NCI-H146 (cell line): ENCODE data around the gene COL5A1.

Experiments used
- DNase-seq: peaks from one replicate; lab custom pipeline; 2025; lab: John Stamatoyannopoulos, UW

COL5A1 gene

DNA sequence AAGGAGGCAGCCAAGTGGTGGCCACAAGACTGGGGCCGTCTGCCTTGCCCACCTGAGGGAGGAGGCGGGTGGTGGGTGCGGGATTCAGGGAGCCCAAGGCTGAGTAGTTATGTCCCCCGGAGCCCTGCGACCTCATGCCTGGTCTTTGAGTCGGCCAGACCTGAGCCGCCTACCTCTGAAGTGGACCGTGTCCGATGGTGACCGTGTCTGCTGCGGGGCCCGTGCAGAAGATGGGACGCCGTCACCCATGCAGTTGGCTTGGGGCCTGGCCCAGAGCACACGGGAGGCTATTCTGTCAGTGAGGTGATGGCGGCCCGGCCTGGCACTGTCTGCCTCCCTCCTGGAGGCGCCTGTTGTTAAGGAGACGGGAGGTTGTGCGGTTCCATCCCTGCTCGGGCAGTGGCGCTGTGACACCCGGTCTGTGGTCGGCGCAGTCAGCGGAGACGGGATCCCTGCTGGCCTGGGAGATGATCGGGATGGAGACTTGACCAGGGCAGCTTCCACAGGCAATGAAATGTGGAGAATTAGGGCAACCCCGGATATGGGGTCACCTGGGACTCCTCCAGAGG, 176.5 kb downstream of the COL5A1 start:
- no peak for DNase-seq

DNA sequence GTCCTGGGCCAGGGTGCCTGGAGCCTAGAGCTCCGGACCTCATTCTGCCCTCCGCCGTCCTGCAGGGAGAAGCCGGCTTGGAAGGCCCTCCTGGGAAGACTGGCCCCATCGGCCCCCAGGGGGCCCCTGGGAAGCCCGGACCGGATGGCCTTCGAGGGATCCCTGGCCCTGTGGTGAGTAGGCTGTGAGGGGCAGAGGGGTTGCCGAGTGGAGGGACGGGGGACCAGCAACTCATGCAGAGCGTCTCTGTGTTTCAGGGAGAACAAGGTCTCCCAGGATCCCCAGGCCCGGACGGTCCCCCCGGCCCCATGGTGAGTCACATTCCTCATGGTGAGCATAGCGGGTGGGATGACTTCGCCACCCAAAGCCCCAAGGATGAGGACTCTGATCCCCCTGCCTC, 177.0 kb downstream of the COL5A1 start:
- DNase-seq: no peak

DNA sequence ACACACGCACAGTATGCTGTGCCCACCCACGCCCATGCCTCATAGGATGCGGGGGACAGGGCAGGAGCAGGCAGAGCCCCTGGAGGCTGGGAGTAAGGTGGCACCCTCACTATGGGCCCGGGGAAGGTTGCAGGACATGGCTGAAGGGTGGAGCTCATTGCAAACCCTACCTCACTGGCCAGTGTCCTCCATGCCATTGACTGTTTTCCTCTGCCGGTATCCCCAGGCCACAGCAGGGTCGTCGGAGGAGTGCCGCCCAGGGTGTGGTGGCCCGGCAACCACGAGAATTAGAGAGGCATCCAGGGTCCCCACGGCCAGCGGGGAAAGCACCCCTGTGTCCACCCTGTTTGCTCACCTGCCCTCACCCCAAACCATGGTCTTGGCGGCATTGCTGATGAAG, 179.3 kb downstream of the COL5A1 start:
- DNase-seq: no peak

DNA sequence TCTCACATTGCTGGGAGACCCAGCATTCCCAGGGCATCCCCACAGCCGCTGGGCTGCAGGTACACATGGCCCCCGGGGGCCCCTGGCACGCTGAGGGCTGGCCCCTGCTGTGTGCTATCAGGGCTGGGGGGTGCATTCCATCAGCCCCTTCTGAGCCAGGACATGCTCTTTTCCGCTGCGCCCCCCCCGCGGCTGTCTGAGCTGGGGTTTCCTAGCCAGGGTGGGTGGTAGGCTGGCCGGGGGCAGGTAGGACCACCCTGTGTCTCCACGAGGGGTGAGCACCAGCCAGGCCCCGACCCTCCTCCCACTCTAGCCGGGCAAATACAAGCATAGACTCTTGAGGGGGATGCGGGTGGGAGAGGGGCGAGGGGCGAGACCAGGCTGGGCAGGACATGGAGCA, 180.9 kb downstream of the COL5A1 start:
- no peak for DNase-seq

DNA sequence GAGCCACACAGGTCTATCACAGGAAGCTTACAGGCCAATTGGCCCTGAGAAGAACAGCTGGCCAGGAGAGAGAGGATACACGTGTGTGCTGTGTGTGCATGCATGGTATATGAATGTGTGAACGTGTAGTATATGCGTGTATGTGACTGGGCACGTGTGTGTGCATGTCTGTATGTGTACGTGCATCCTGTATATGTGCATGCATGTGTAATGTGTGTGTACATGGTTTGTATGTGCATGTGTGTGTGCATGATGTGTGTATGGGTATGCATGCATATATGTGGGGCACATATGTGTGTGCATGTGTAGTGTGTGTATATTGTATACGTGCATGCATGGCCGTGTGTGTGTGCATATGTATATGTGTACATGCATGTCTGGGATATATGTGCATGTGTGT, 182.0 kb downstream of the COL5A1 start:
- DNase-seq: no peak

DNA sequence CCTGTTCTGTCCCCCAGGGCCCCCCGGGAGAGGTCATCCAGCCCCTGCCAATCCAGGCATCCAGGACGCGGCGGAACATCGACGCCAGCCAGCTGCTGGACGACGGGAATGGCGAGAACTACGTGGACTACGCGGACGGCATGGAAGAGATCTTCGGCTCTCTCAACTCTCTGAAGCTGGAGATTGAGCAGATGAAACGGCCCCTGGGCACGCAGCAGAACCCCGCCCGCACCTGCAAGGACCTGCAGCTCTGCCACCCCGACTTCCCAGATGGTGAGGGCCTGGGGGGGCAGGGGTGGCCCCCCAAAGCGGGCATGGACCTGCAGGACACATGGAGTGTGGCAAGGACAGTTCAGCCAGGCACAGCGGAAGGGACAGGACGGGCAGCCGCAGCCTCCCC, 183.0 kb downstream of the COL5A1 start:
- DNase-seq: no peak

DNA sequence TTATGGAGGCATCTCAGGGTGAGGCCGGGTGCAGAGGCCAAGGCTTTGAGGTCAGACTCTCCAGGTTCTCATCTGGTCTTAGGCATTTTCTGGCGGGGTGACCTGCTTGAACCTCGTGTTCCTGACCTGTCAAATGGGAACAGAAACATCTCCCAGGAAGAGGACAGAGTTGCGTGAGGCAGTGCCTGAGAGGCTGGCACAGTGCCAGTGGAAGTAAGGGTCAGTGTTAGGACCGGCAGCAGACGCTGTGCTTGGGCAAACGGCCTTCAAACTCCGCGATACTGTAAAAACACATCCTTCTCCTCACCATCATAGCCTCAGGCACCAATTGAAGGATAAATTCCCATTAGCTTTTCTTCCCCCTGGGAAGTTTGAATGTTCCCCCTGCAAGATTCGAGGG, 183.4 kb downstream of the COL5A1 start:
- no peak for DNase-seq

DNA sequence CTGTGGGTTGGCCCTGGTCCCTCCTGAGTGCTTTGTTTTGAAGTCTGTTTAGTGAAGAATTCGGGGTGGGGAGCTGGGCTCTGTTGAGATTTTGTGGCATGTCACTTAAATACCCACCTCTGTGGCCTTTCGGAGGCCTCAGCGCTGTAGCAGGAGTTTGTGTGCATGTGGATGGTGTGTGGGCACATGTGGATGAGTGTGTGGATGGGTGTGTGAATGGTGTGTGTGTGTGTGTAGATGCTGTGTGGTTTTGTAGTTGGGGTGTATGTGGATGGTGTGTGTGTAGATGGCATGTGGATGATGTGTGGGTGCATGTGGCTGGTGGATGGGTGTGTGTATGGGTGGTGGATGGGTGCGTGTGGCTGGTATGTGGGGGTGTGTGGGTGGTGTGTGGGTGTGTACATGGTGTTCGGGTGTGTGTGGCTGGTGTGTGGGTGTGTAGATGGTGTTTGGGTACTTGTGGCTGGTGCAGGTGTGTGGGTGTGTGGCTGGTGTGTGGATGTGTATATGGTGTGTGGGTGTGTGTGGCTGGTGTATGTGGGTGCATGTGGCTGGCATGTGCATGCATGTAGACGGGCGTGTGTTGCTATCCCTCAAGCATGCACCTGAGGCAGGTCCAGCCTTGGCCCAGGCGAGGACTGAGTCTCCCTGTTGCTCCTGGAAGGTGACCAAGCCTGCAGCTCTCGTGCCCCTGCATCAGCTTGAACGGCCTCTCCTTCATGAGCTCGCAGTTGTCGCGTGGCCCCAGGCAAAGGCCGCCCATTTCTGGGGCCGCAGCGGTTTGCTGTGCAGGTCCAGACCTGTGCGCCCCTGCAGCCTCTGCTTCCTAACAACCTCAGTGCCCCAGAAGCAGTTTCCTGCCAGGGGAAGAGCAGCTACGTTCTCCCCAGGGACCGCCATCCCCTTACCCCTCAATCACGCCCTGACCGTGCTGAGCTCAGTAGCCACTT, 185.0 kb downstream of the COL5A1 start:
- DNase-seq: no peak

DNA sequence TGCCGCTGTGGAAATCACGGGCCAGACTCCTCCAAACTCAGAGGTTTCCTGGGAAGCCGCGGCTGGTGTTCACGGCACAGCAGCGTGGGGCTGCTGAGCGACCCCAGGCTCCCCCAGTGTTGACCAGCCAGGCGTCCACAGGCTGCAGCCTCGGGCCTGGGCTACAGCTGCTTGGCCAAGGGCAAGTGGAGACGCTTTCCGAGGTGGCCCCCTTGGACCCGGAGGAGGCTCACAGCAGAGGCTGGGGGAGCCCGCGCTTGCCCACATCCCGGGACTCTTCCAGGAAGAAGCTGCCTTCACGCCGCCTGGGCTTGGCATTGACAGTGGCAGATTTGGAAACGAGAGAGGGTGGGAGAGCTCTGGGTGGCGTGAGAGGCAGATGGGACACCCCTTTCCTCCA, 186.0 kb downstream of the COL5A1 start:
- no peak for DNase-seq

DNA sequence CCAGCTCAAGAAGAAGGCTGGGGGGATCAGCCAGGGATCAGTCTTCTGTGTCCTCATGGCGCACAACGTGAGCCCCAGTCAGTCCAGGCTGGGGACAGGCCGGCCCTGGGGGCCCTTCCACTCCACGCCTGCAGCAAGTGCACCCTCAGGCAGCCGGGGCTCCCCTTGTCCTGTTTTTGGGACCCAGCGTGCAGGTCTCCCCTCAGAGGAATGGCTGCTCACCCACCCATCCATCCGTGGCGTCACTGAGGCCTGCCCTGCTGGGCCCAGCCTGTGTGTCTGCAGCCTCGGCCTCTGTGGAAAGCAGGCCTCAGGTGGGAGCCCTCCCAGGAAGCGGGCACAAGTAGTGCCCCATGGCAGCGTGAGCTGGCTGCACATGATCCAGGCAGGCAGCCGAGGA, 186.4 kb downstream of the COL5A1 start:
- DNase-seq: no peak

DNA sequence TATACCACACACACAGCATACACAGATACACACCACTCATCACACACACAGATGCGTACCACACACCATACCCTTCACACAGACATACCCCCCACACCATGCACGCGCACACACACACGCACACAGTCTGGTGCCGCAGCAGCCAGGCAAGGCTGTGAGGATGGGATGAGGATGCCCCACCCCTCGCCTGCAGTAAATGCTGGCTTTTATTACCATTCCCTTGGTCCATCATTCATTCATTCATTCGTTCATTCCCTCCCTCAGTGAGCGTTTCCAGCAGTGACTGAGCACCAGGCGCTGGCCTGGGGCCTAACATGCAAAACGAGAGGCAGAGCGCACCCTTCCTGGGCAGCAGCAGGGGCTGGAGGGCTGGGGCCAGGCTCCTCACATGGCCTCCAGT, 187.3 kb downstream of the COL5A1 start:
- DNase-seq: no peak

DNA sequence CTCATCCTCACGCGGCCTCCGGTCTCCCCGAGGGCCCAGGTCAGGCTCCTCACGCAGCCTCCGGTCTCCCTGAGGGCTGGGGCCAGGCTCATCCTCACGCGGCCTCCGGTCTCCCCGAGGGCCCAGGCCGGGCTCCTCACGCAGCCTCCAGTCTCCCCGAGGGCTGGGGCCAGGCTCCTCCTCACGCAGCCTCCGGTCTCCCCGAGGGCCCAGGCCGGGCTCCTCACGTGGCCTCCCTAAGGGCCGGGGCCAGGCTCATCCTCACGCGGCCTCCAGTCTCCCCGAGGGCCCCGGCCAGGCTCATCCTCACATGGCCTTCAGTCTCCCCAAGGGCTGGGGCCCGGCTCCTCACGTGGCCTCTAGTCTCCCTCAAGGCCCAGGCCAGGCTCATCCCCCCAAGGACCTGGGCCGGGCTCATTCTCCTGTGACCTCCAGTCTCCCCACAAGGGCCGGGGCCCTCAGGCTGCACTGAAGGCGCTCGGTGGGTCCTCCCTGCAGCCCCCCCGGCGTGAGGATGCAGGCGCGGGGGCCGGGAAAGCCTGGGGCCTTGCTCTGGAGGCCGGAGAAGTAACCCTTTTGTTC, 187.8 kb downstream of the COL5A1 start:
- no peak for DNase-seq

DNA sequence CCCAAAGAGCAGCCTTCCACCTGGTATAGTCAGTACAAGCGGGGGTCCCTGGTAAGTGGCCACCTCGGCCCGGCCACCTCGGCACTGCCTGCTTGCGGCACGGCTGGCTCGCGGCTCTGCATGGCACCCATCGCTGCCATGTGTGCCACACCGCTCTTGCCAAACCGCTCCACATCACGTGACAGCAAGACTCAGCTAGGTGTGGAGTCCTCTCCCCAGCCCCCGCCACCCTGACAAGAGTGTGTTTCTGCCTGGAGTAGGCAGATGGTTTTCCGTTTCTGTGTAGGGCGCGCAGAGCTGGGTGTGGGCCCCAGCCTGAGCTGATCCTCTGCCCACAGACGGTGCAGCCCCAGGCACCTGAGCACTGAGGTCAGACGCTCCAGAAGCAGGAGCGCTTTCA, 188.5 kb downstream of the COL5A1 start:
- no peak for DNase-seq

DNA sequence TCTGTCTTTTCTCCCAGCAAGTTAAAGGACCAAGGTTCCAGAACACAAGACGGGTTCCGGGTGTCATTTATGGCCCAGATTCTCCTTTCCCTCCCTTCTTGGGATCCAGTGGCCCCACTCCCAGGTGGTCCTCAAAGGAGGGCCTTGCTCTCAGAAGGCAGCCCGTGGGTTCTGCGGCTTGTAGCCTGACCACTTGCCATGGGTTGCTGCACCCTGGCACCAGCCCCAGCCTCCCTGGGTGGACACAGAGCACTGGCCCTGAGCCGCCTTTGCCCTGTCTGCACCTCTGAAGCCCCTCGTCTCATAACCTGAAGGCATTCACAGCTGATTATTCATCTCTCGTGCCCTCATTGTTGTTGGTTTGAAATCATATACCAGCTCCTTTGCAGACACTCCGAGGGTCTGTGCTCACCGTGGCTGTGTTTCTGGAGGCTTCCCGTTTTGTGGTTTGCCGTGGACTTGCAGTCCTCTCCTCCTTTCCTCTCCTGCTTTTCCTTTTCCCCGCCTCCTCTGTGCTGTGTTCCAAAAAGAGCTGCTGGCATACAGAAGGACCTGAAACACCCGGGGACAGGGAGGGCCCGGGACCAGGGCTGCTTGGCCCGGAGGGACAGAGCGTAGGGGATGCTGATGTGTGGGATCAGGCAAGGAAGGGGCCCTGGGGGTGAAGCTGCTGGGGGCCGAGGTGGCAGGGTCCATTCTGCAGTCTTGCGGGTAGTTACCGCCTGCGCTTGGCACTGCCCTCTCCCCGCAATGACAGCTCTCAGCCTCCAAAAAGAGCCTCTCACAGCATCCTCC, 189.5 kb downstream of the COL5A1 start:
- no peak for DNase-seq

DNA sequence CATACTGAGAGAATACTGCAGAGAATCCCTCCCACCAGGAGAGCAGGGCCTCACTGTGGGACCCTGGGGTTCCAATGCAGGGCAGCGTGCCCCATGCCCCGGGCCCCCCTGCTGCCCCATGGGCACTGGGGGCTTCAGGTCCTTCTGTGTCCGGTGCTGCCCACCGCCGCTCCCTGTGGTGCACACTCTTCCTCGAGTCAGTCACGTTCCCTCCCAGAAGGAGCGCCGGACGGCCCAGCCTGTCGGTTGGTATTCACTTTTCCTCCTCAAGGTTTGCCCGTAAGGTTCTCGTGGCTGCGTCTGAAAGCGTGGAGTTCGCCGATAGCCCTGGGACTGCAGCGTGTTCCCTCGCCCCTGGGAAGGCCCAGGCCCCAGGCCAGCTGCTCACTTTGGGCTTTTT, 190.9 kb downstream of the COL5A1 start:
- DNase-seq: no peak

DNA sequence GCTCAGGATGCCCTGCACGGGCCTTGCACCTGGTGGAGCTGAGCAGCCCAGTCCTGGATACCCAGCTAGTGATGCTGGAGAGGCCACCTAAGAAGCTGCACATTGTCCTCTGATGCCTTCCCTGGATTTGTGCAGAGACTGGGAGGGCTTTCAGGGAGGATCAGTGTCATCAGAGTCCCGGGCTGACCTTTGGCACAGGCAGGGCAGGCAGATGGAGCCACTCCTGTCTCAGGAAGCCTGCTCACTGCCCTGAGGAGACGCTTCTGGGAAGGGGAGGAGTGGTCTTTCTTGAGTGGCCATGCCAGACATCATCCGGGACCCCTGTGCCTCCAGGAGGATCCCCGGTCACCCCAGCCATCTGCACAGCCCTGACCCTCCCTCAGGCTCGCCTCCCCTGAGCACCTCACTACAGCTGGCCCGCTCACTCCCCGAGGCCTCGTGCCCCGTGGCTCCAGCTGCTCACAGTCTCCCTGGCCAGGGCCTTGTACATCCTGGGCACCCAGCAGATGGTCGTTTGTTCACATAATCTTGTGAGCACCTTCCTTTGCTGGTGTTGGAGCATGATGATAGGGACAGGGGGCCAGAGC, 191.8 kb downstream of the COL5A1 start:
- no peak for DNase-seq

DNA sequence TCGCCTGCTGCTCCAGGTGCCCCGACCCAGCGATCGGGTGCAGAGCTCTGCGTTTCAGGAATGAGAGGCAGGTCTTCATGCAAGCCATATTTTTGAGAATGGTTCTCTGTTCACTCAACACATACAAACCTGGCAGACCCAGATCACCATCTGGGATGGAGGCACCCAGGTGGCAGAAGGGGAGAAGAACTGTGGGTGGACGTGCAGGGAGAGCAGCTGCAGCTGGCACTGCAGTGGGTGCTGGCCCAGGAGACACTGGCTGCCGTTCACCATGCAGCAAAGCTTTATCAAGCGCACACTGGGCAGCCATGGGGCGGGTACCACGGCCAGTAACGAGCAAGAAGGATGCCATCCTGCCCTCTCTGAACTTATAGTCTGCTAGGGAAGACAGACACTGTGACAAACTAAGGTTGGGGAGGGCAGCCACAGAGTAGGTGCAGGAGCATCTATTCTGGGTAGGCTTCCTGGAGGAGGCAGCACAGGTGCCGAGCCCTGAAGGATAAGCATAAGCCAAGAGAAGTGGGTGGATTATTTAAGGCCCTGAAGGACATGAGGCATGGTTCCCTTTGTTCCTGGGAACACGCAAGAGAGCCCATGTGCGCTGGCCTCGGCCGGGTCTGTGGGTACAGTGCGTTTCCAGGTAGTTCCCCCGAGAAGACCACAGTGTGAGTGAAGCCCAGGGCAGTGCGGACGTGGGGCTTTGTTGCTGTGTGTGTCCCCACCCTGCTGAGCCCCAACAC, 192.8 kb downstream of the COL5A1 start:
- no peak for DNase-seq

DNA sequence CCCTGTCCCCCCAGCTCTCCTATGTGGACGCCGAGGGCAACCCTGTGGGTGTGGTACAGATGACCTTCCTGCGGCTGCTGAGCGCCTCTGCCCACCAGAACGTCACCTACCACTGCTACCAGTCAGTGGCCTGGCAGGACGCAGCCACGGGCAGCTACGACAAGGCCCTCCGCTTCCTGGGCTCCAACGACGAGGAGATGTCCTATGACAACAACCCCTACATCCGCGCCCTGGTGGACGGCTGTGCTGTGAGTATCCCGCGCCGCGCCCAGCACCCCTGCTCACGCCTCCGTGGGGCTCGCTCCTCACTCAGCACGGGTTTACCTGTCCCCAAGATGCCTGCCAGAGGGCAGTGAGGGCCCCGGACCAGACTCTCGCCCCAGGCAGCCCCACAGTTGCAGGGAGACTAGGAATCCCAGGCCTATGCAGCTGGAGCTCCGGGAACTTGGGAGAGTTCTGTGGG, 193.4 kb downstream of the COL5A1 start:
- DNase-seq: no peak

DNA sequence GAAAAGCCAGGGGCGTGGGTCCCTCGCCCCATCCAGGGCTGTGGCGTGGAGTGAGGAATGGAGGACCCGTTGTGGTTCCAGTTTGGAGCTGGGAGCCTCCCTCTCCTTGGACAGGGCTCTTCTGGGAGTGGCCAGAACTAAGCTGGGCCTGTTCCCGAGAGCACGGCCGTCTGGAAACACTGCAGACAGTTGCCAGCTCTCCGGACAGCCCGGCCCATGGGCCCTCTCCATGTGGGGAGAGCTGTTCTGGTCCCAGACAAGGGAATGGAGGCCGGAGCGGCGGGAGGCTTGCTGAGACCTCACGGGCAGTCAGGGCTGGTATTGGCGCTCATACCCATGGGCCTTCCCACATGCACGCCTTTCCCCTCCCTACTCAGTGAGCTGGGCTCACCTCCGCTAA, 193.8 kb downstream of the COL5A1 start:
- DNase-seq: no peak

DNA sequence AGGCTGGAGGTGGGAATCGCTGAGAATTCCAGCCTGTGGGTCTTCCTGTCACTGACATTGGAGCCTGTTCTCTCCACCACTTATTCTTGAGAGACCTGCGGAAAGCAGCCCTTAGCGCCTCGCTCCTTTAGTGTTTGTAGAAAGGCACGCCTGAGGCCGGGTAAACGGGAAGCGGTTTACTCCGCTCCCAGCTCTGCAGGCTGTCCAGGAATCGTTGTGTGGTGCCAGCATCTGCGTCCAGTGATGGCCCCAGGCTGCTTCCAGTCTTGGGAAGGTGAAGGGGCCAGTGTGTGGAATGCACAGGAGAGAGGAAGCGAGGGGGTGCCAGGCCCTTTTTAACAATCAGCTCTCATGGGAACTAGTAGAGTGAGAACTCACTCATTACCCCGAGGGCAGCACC, 194.4 kb downstream of the COL5A1 start:
- DNase-seq: no peak

DNA sequence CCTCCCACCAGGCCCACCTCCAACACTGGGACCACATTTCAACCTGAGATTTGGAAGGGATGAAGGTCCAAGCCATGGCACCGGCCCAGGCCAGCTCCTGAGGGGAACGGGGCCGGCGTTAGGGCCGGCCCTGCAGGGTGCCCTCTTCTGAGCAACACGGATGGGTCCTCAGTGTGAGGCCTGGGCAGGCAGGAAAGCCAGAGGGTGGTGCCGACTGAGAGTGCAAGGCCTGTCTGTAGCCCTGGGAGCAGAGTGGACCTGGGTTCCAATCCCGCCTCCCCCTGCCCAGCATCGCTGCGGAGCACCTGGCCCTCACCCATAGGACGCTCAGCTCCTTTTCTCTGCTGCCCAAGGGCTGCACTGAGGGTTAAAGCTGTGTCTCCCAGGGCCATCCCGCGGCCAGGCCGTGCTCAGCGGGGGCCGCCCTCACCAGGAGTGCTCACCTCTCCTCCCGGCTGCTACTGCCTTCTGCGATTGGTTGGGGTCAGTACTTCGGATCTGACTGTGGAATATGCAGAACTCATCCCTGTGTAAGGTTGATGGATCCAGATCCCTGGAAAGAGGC, 194.9 kb downstream of the COL5A1 start:
- no peak for DNase-seq
